ENCODE measurements around the gene PRPF19.

PRPF19 gene

GRCh38 chr11:60928563-60929001, 22.2 kb upstream of the PRPF19 start:
- Histone ChIP-seq H3K27me3 (replicated peaks in 2 of 5; ENCODE audit: control insufficient read depth in 4 of 5, insufficient read depth in 5 of 5, low read length in 4 of 5) (peaks cover 0 to 42% (median 28%) of the 10 kb centered on the region in 5 experiments), H3K4me1 (ENCODE audit: control extremely low read depth in 1 of 4, control insufficient read depth in 4 of 4, insufficient read depth in 4 of 4, low read length in 3 of 4) (peaks cover 0 to 16% (median 16%) of the 10 kb centered on the region in 4 experiments), H3K36me3 (ENCODE audit: control insufficient read depth in 4 of 4, insufficient read depth in 4 of 4, low read length in 3 of 4) (peaks cover 0 to under 1% (median 0%) of the 10 kb centered on the region in 4 experiments), H3K4me3 (ENCODE audit: control insufficient read depth in 1 of 7, extremely low read depth in 1 of 7, insufficient read depth in 4 of 7, low read depth in 2 of 7, low read length in 6 of 7) (no peak overlapping the region), H3K27ac (ENCODE audit: insufficient read depth in 1 of 2, low read depth in 1 of 2, low read length in 2 of 2, poor library complexity in 1 of 2, severe bottlenecking in 2 of 2) (no peak overlapping the region), H3K9me3 (ENCODE audit: control extremely low read depth in 1 of 5, control insufficient read depth in 4 of 5, insufficient read depth in 2 of 5, low read depth in 1 of 5, low read length in 4 of 5) (no peaks in the 10 kb centered on the region)
- CTCF ChIA-PET, result interaction anchor here (1.3 to 2.3 kb wide), 3 partner anchors 10 to 14 kb away, joined by 3 to 11 read pairs (median 3); no protein-coding TSS in a partner anchor
- POLR2A ChIA-PET, result no interaction called here
- 95% methylated on average over 18 of the region's 20 CpGs for WGBS (ENCODE audit: insufficient coverage)
- no peak for DNase-seq

GRCh38 chr11:60927600-60927999, 21.2 kb upstream of the PRPF19 start:
- H3K27ac ChIP-seq (ENCODE audit: insufficient read depth in 1 of 2, low read depth in 1 of 2, low read length in 2 of 2, poor library complexity in 1 of 2, severe bottlenecking in 2 of 2), result no peak overlapping the region
- POLR2A ChIA-PET, result no interaction called here
- H3K9me3 ChIP-seq (ENCODE audit: control extremely low read depth in 1 of 5, control insufficient read depth in 4 of 5, insufficient read depth in 2 of 5, low read depth in 1 of 5, low read length in 4 of 5), result no peaks in the 10 kb centered on the region
- H3K27me3 ChIP-seq (replicated peaks in 2 of 5; ENCODE audit: control insufficient read depth in 4 of 5, insufficient read depth in 5 of 5, low read length in 4 of 5), result peaks cover 0 to 49% (median 28%) of the 10 kb centered on the region in 5 experiments
- no peak overlapping the region for H3K4me3 ChIP-seq (ENCODE audit: control insufficient read depth in 1 of 7, extremely low read depth in 1 of 7, insufficient read depth in 4 of 7, low read depth in 2 of 7, low read length in 6 of 7)
- peaks cover 2 to 10% (median 6%) of the 10 kb centered on the region in 4 experiments for H3K36me3 ChIP-seq (ENCODE audit: control insufficient read depth in 4 of 4, insufficient read depth in 4 of 4, low read length in 3 of 4)
- DNase-seq, result no peak
- H3K4me1 ChIP-seq (ENCODE audit: control extremely low read depth in 1 of 4, control insufficient read depth in 4 of 4, insufficient read depth in 4 of 4, low read length in 3 of 4), result peaks cover 0 to 16% (median 16%) of the 10 kb centered on the region in 4 experiments
- WGBS (ENCODE audit: insufficient coverage), result 91% methylated on average over 15 of the region's 16 CpGs
- CTCF ChIA-PET, result interaction anchor here (1.4 to 2.3 kb wide), 2 partner anchors 12 to 15 kb away, joined by 3 to 11 read pairs; no protein-coding TSS in a partner anchor

- ChIA-PET POLR2A (no interaction called here), CTCF (interaction anchor here (1.6 to 2.3 kb wide), 2 partner anchors 11 to 202 kb away, joined by 3 to 11 read pairs; no protein-coding TSS in a partner anchor)
- Histone ChIP-seq H3K36me3 (ENCODE audit: control insufficient read depth in 4 of 4, insufficient read depth in 4 of 4, low read length in 3 of 4) (peaks cover 2 to 15% (median 11%) of the 10 kb centered on the region in 4 experiments), H3K27ac (ENCODE audit: insufficient read depth in 1 of 2, low read depth in 1 of 2, low read length in 2 of 2, poor library complexity in 1 of 2, severe bottlenecking in 2 of 2) (no peak overlapping the region), H3K4me3 (ENCODE audit: control insufficient read depth in 1 of 7, extremely low read depth in 1 of 7, insufficient read depth in 4 of 7, low read depth in 2 of 7, low read length in 6 of 7) (no peak overlapping the region), H3K27me3 (replicated peaks in 2 of 5; ENCODE audit: control insufficient read depth in 4 of 5, insufficient read depth in 5 of 5, low read length in 4 of 5) (peaks cover 0 to 53% (median 30%) of the 10 kb centered on the region in 5 experiments), H3K4me1 (ENCODE audit: control extremely low read depth in 1 of 4, control insufficient read depth in 4 of 4, insufficient read depth in 4 of 4, low read length in 3 of 4) (peaks cover 0 to 16% (median 16%) of the 10 kb centered on the region in 4 experiments), H3K9me3 (ENCODE audit: control extremely low read depth in 1 of 5, control insufficient read depth in 4 of 5, insufficient read depth in 2 of 5, low read depth in 1 of 5, low read length in 4 of 5) (no peaks in the 10 kb centered on the region)
- DNase-seq, result no peak
- 96% methylated on average over 7 of the region's 8 CpGs for WGBS (ENCODE audit: insufficient coverage)
These were observed 20.7 kb upstream of the PRPF19 start for GRCh38 chr11:60927061-60927592.

- H3K4me1 ChIP-seq (ENCODE audit: control extremely low read depth in 1 of 4, control insufficient read depth in 4 of 4, insufficient read depth in 4 of 4, low read length in 3 of 4), result peaks cover 0 to 16% (median 16%) of the 10 kb centered on the region in 4 experiments
- H3K27ac ChIP-seq (ENCODE audit: insufficient read depth in 1 of 2, low read depth in 1 of 2, low read length in 2 of 2, poor library complexity in 1 of 2, severe bottlenecking in 2 of 2), result no peak overlapping the region
- H3K4me3 ChIP-seq (ENCODE audit: control insufficient read depth in 1 of 7, extremely low read depth in 1 of 7, insufficient read depth in 4 of 7, low read depth in 2 of 7, low read length in 6 of 7), result no peak overlapping the region
- H3K9me3 ChIP-seq (ENCODE audit: control extremely low read depth in 1 of 5, control insufficient read depth in 4 of 5, insufficient read depth in 2 of 5, low read depth in 1 of 5, low read length in 4 of 5), result no peaks in the 10 kb centered on the region
- 100% methylated on average over 1 of the region's 8 CpGs for WGBS (ENCODE audit: insufficient coverage)
- peaks cover 5 to 21% (median 17%) of the 10 kb centered on the region in 4 experiments for H3K36me3 ChIP-seq (ENCODE audit: control insufficient read depth in 4 of 4, insufficient read depth in 4 of 4, low read length in 3 of 4)
- CTCF ChIA-PET, result interaction anchor here (1.6 to 2.3 kb wide), 2 partner anchors 11 to 203 kb away, joined by 3 to 11 read pairs; no protein-coding TSS in a partner anchor
- POLR2A ChIA-PET, result no interaction called here
- H3K27me3 ChIP-seq (replicated peaks in 2 of 5; ENCODE audit: control insufficient read depth in 4 of 5, insufficient read depth in 5 of 5, low read length in 4 of 5), result peaks cover 0 to 55% (median 30%) of the 10 kb centered on the region in 5 experiments
- DNase-seq, result no peak
These were observed 20.1 kb upstream of the PRPF19 start for GRCh38 chr11:60926500-60926899.

GRCh38 chr11:60925868-60926267, 19.5 kb upstream of the PRPF19 start:
- peaks cover 8 to 28% (median 23%) of the 10 kb centered on the region in 4 experiments for H3K36me3 ChIP-seq (ENCODE audit: control insufficient read depth in 4 of 4, insufficient read depth in 4 of 4, low read length in 3 of 4)
- DNase-seq, result no peak
- ChIA-PET CTCF (interaction anchor here (1.6 kb wide), 1 partner anchor 203 kb away, joined by 3 read pairs; no protein-coding TSS in a partner anchor), POLR2A (interaction anchor here (0.6 kb wide), 1 partner anchor 22 kb away, joined by 3 read pairs; no protein-coding TSS in a partner anchor)
- no peak overlapping the region for H3K27ac ChIP-seq (ENCODE audit: insufficient read depth in 1 of 2, low read depth in 1 of 2, low read length in 2 of 2, poor library complexity in 1 of 2, severe bottlenecking in 2 of 2)
- H3K4me1 ChIP-seq (ENCODE audit: control extremely low read depth in 1 of 4, control insufficient read depth in 4 of 4, insufficient read depth in 4 of 4, low read length in 3 of 4), result peaks cover 0 to 16% (median 16%) of the 10 kb centered on the region in 4 experiments
- H3K9me3 ChIP-seq (ENCODE audit: control extremely low read depth in 1 of 5, control insufficient read depth in 4 of 5, insufficient read depth in 2 of 5, low read depth in 1 of 5, low read length in 4 of 5), result no peaks in the 10 kb centered on the region
- 75% methylated on average over 4 of the region's 6 CpGs for WGBS (ENCODE audit: insufficient coverage)
- H3K27me3 ChIP-seq (replicated peaks in 2 of 5; ENCODE audit: control insufficient read depth in 4 of 5, insufficient read depth in 5 of 5, low read length in 4 of 5), result peaks cover 0 to 55% (median 30%) of the 10 kb centered on the region in 5 experiments
- H3K4me3 ChIP-seq (ENCODE audit: control insufficient read depth in 1 of 7, extremely low read depth in 1 of 7, insufficient read depth in 4 of 7, low read depth in 2 of 7, low read length in 6 of 7), result no peak overlapping the region

- Histone ChIP-seq H3K4me3 (ENCODE audit: control insufficient read depth in 1 of 7, extremely low read depth in 1 of 7, insufficient read depth in 4 of 7, low read depth in 2 of 7, low read length in 6 of 7) (peak overlapping the region in 5 of 7 experiments; percentile 13 to 68 (median 56)), H3K9me3 (ENCODE audit: control extremely low read depth in 1 of 5, control insufficient read depth in 4 of 5, insufficient read depth in 2 of 5, low read depth in 1 of 5, low read length in 4 of 5) (no peaks in the 10 kb centered on the region), H3K36me3 (ENCODE audit: control insufficient read depth in 4 of 4, insufficient read depth in 4 of 4, low read length in 3 of 4) (peaks cover 13 to 35% (median 30%) of the 10 kb centered on the region in 4 experiments), H3K4me1 (ENCODE audit: control extremely low read depth in 1 of 4, control insufficient read depth in 4 of 4, insufficient read depth in 4 of 4, low read length in 3 of 4) (peaks cover 0 to 16% (median 16%) of the 10 kb centered on the region in 4 experiments), H3K27me3 (replicated peaks in 2 of 5; ENCODE audit: control insufficient read depth in 4 of 5, insufficient read depth in 5 of 5, low read length in 4 of 5) (peaks cover 0 to 55% (median 30%) of the 10 kb centered on the region in 5 experiments), H3K27ac (ENCODE audit: insufficient read depth in 1 of 2, low read depth in 1 of 2, low read length in 2 of 2, poor library complexity in 1 of 2, severe bottlenecking in 2 of 2) (no peak overlapping the region)
- peak in 1 of 3 donors; percentile 14 for DNase-seq
- ChIA-PET POLR2A (interaction anchor here (0.6 kb wide), 1 partner anchor 23 kb away, joined by 3 read pairs; no protein-coding TSS in a partner anchor), CTCF (interaction anchor here (1.6 kb wide), 1 partner anchor 204 kb away, joined by 3 read pairs; no protein-coding TSS in a partner anchor)
- 4% methylated on average over 29 of the region's 35 CpGs for WGBS (ENCODE audit: insufficient coverage)
These were observed 18.8 kb upstream of the PRPF19 start for GRCh38 chr11:60924906-60925853.

All from common myeloid progenitor, CD34-positive (primary cell).